HG03575 (cell line): ENCODE data around the gene LCMT1.
"Not testable (repeated sequence)": the region's sequence is repeated elsewhere in the genome, so short reads cannot be mapped to it uniquely, and the experiment has no call there.

Source experiments
- ATAC-seq: cut with Tn5 transposase; IDR thresholded peaks from one replicate; pipeline ENCODE4 v1.9.1; 2021; ENCODE audit not compliant: unreplicated experiment, insufficient number of reproducible peaks, low FRiP score; ENCODE audit errors: extremely low read depth

The LCMT1 gene

DNA sequence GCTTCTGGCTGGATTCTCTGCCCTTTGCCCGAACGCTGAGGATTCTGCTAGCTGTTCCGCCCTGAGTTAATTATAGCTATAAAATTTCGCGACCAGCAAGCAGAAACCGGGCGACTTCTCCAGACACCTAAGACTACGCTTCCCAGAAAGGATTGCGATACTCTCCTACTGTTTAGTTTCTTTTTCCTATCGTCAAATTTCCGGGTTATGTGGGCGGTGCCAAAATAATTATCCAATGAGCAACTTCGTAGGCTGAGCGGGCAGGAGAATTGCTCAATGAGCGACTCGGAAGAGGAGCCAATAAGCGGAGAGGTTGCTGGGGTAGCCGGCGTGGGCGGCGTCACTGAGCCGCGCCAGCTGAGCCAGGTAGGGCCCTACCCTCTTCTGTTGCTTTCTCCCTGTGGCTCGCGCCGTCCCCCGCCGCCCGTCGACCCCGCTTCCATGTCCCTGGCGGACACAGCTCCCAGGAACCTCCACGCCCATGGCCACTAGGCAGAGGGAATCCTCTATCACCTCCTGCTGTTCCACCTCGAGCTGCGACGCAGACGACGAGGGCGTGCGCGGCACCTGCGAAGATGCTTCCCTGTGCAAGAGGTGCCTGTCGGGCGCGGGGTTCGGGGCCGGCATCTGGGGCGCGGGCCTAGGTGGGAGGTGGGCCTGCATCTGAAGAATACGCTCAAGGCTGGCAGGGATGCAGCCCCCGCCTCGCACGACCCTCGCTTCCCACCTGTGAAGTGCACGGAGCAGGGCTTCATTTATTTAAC, at the start of gene LCMT1:
Gene LCMT1 (plus strand): TSS at position 340 of the 764 bp plus-strand sequence. CDS start 142 bp downstream, at position 482.
- peak; percentile 78 for ATAC-seq

DNA sequence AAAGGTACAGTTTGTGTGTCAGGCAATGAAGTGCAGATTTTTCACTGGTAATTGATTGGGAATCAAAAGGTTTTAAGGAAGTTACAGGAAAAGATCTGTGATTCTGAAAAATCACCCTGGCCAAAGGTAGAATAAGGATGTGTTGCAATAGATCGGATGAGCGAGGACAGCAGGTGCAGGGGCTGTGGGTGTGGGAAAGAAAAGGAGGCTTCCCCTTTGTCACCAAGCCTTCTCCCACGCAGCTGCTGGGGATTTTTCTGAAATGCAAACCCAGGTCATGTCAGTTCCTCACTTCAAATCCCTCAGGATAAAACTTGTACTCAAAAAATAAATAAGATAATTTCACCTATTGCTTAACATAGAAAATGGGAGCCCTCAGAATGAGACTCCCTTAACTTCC, 48.4 kb upstream of the LCMT1 start:
- no peak for ATAC-seq

DNA sequence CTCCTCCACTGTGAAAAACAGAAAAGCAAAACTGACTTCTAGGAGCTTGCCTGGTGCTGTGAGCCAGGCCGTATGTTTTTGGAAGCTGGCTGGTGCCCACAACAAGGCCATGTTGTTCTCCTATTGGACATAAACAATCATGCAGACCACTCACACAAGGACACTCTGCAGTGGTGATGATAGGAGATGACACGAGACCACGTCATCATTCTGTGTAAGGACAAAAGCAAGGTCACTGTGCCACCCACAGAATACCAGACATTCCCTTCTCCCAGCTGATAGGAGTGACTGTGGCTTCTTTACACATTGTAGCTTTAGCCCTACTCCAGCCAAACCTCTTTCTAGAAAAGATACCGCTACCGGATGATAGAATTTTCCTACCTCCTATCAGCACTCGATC, 47.7 kb upstream of the LCMT1 start:
- ATAC-seq: no peak

DNA sequence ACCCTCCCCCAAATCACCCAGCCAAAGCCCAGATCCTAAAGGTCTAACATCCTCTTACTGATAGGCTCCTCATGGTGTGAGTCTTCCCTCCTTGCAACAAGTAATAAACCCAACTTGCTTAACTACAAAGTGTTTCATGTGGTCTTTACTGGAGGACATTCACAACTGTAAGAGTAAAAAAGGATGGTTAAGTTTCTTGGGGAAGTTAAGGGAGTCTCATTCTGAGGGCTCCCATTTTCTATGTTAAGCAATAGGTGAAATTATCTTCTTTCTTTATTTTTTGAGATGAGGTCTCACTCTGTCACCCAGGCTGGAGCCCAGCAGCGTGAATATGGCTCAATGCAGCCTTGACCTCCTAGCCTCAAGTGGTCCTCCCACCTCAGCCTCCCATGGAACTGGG, 47.3 kb upstream of the LCMT1 start:
- ATAC-seq: not testable (repeated sequence)

DNA sequence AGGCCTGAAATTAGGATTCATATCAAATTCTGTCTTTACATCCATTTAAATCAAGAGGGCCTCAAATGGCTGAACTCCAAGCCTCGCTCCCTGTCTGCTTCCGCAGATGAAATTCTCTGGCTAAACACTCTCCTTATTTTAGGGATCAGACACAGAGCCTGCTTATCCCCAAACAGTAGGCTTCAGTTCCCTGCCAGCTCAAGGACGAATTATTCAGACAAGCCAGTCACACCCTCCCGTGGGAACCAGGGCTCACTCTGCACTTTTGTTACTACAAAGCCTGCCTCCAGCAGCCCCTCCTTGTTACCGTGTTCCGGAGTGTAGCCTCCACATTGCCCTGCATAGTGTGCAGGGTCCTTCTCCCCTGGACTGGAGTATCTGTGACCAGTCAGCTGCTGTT, 46.6 kb upstream of the LCMT1 start:
- no peak for ATAC-seq

DNA sequence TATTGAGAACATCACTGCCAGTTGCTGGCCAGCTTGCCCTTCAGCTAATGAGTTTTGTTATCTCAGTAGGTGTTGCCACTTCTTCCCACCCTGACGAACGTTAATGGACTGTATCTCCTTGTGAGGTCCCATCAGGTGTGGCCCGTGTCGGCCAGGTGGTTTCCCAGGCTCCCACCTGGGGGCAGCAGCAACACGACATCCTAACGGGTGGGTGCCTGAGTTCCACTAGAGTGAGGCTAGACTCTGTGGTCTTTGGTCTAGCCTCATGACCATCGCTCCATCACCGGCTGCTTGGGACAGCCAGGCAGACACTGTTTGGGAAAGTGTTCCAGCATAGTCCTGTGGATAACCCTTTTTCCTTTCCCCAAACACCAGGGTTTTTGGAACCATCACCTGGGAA, 45.6 kb upstream of the LCMT1 start:
- no peak for ATAC-seq

DNA sequence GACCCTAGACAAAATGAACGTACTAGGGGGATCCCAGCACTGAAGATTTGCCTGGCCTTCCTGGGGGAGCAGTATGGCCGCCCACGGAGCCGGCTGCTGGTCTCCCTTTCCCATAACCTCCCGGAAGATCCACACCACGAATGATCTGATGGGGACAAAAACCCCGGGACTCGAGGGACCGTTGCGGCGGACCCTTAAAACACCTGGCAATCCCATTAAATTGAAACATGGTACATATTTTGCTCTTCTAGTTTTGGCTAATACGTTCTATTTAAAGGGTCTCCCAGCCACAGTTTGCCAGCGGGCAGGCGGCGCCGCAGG, 45.2 kb upstream of the LCMT1 start:
- ATAC-seq: no peak

DNA sequence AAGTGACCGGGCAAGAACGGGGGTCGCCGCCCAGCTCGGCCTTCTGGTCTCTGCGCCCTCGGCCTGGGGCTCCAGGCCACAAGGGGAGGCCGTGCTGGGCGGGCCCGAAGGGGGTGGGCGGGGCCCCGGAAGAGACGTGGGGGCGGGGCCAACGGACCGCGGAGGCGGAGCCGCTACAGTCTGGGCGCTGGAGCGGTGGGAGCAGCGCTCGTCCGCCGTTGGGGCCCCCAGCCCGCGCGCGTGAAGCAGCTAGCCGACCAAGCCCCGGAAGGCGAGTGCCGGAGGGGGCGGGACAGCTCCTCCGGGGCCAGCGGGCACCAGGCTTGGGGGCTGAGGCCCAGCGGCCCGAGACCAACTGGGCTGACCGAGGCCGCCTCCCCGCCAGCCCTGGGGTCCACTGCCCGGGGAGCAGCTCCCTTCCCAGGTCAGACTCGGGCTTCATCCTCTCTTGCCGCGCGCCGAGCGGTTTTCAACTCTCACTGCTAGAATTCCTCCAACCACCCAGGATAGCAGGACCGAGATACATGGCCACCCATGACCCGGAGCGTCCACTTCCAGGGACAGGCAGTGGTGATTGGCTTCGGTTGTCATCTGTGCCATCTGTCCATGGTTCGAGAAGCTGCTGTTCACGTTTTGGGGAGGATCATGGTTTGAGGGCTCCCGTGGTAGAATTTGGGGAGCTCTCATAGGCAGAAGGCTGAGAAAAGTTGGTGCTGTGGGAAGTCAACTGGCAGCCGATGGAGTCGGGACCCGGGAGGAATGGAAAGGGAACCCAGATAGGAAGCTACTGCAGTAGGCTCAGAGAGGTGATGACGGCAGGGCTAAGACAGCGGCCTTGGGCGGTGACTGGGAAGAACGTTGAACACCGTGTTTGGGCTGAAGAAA, 44.6 kb upstream of the LCMT1 start:
- no peak for ATAC-seq

DNA sequence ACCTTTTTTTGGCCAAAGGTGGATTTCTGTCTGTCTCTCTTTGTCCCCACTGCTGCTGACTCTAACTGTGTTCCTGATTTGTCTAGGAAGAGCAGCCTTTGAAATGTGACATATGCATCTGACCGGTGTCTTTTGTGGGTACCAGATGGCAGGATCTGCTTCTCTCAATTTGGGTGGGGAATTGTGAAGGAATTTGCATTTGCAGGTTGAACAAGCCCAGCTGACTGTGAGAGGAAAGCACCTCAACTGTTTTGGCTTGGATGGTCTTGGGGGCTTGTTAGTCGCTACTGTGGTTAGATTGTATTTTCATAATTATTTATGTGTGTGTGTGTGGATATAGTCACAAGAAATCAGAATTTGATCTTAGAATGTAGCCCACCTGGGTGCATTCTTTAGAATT, 37.7 kb upstream of the LCMT1 start:
- no peak for ATAC-seq

DNA sequence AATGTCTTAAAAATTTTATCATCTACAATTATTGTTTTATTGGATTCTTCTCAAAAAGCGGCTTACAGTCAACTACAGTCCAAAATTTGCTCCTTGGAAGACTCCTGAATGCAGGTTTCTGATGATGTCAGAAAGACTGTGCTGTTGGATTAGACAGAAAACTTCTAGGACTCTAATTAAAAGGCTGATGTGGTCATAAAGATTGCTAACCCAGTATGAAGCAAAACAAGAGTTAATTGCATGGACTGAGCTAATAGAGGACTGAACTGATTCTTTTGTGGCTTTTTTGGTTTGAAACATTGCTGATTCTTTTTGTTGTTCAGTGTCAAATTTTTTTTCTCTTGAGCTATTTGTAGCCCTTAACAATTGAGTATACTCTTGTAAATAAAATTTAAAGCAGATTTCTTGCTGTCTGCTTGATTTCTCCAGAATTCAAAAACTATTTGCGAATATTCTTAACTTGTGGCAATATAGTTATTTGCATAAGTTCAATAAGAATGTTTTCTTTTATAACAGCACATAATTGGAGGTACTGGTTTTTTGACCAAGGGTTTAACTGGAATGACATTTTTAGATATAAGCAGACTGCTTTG, 33.1 kb upstream of the LCMT1 start:
- no peak for ATAC-seq

DNA sequence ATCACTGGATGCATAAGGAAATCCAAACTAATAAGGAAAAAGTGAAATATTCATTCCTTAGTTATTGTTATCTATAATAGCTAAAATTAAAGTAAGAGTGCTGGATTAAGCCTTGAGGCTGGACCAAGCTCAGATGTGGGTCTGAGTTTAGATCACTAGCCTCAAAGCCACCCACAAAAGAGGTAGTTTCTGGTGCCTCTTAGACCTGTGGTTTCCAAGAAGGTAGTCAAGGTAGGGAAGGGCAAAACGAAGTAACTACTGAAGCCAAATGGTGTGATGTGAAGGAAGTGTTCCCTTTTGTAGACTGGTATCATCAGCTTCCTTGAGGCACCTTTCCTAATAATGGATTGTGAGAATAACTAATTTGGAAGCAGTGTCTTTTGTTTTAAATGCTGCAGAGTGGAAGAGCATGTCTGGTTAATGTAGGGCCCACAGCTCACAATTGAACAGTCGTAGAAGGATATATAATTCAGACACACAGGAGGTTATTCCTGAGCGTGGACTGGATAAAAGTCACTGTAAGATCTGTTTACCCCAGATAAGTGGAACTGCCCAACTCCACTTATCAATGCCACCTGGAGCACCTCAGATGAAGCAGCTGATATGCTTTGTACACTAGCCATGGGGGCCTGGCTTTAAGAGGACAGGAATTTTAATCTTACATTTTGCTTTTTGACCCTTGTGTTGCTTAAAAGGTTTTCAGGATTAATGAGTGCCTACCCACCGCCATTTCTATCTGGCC, 31.7 kb upstream of the LCMT1 start:
- no peak for ATAC-seq

DNA sequence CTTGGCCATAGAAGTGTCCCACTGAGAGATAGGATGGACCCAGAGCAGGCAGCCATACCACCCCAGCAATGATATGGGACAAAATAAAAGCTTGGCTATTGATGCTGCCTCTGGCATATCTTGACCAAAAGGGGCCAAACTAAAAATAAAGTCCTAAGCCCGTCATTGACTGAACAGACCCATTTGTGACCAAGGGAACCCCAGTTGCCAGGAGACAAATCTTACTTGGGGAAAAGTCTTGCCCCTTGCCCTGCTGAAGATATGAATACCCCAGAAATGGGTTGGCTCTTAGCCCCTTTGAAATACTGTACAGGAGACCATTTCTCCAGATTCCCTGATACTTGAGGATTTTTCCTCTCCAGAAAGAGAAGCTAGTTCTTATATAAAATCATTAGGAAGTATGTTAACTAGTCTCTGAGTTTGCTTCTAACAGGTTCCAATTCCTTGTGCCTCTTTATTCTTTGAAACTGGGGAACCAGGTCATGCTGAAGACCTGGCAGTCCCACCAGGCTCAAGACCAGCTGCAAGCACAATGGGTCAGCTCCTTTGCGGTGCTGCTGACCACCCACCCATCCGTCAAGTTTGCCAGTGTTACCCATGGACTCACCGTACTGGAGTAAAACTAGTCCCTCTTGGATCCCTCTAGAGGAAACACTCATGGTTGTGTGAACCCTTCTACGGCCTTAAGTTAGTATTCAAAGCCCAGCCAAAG, 31.0 kb upstream of the LCMT1 start:
- no peak for ATAC-seq

DNA sequence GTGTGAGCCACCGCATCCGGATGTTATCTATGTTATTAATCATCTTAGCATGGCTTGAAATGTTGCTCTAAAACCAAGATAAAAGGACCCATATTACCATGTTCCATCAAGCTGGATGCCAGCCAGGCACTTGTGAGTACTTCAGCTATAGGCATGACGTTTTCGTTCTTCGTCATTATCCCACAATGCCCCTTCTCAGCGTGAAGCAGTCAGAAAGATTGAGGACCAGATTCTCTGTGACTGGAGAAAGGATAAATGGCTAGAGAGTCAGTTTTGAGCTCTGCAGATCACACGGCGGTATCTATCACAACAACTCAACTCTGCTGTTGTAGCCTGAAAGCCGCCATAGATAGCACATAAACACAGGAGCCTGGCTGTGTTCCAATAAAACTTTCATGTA, 29.8 kb upstream of the LCMT1 start:
- no peak for ATAC-seq

DNA sequence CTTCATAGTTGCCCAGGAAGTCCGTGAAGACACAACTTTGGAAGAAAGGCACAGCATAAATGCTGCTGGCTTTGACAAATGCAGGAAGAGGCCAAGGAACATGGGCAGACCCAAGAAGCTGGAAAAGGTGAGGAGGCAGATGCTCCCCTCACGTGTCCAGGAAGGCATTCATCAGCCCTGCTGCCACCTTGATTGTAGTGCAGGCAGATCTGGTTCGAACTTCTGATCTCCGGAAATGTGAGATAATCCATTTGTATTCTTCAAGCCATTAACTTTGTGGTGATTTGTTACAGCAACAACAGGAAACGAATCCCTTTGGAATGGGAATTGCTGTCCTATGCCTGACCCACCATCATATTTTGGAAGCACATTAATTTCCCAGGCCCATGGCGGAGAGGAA, 28.5 kb upstream of the LCMT1 start:
- ATAC-seq: no peak

DNA sequence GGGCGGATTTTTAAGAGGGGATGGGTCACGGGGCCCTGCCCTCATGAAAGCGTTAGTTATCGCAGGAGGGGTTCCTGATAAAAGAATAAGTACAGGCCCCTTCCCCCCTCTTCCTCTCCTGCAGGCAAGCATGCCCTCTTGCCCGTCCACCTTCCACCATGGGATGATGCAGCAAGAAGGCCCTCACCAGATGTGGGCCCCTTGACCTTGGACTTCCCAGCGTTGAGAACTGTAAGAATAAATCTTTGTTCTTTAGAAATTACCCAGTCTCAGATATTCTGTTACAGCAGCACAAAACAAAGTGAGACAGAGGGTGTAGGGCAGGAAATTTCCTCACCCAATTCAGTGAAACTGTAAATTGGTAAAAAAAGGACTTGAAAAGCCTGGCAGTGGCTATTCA, 27.8 kb upstream of the LCMT1 start:
- ATAC-seq: no peak

DNA sequence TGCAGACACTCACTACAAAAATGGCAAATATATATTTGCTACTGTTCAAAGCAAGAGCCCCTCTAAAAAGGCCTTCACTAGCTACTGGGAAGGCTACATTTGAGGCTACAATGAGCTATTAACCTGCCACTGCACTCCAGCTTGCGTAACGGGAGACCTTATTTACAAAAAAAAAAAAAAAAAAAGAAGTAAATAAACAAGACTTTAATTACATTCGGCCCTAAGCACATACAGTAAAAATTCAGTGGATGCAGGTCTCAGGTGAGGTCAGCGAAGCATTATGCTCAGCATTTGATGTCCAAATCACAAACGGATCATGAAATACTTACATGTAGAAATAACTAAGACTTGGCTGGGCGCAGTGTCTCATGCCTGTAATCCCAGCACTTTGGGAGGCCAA, 26.7 kb upstream of the LCMT1 start:
- ATAC-seq: no peak

DNA sequence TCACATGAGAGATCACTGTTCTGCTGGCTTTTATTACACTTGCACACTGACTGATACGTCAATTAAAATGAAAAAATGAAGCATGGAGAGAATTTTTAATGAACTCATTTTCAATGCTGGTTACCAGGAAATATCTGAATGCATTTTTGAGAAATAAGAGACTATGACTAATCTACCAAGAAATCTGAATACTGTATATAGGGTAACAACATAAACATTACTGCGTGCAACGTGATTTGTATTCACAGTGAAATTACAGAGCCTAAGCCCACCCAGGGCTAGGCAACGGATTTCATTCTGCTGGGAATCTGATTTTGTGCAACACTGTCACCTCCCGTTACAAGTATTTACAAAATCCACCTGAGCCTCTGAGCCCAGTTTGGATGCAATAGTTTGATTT, 23.8 kb upstream of the LCMT1 start:
- ATAC-seq: no peak

DNA sequence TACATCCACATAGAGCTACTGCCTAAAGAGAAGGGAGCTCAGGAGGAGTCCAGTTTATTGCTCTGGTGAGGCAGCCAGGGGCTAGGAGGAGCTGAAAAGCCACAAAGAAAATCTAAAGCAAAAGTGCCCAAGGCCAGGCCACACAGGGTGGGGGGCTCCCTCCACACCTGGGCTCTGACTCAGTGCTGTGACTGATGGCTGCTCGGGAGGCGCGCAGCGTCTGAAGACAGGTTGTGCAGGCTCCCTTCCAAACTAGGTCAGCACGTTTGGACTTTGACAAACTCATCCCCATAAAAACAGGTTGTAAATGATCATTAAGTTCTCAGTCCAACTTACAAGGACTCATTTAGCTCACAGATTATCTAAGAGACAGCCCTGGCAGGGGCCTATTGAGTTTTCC, 22.2 kb upstream of the LCMT1 start:
- ATAC-seq: no peak

DNA sequence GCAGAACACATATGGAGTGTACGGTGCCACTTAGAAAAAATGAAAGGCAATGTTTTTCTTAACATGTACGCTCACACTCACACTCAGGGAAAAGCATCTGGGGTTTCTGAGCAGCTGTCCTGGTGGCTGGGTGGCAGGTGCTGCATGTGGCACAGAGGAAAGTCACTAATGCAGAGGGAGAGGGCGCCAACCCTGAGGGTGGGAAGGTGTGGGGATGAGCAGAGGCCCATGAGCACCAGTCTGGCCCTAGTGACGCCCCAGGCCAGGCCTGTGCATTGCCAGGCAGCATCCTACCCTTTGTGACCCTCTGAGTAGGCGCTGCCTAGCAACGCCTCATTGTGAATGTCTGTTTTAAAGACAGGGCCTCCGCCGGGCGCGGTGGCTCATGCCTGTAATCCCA, 19.1 kb upstream of the LCMT1 start:
- ATAC-seq: no peak
